Activated CD4-positive, alpha-beta T cell treated with anti-CD3 and anti-CD28 coated beads for 48 hours (primary cell): ENCODE data around the gene NHLRC1.
"Not testable (repeated sequence)": the region's sequence is repeated elsewhere in the genome, so short reads cannot be mapped to it uniquely, and the experiment has no call there.

Experiments used
- DNase-seq: peaks from one replicate; pipeline ENCODE4 v3.0.0-alpha.2; 2020

NHLRC1 gene

GRCh38 chr6:18122128-18123093 is at the start of gene NHLRC1:
TSS of gene NHLRC1 (minus strand) at chr6:18122677. CDS start at chr6:18122606, 71 bp downstream.
- peak; percentile 88 for DNase-seq

- no peak for DNase-seq
Measured at GRCh38 chr6:18171871-18172270, 49.4 kb upstream of the NHLRC1 start.

GRCh38 chr6:18168264-18168663 is 45.8 kb upstream of the NHLRC1 start:
- DNase-seq: no peak

- no peak for DNase-seq
Measured at GRCh38 chr6:18166312-18167036, 44.0 kb upstream of the NHLRC1 start.

- DNase-seq: no peak
Measured at GRCh38 chr6:18165751-18166150, 43.3 kb upstream of the NHLRC1 start.

- no peak for DNase-seq
Measured at GRCh38 chr6:18162401-18162800, 39.9 kb upstream of the NHLRC1 start.

- DNase-seq: no peak
Measured at GRCh38 chr6:18161431-18161830, 39.0 kb upstream of the NHLRC1 start.

- no peak for DNase-seq
Measured at GRCh38 chr6:18160911-18161310, 38.4 kb upstream of the NHLRC1 start.

- peak; percentile 63 for DNase-seq
Measured at GRCh38 chr6:18155864-18156421, 33.5 kb upstream of the NHLRC1 start.

- peak; percentile 99 for DNase-seq
Measured at GRCh38 chr6:18155150-18155863, 32.8 kb upstream of the NHLRC1 start, which contains the start of gene KDM1B. TSS of gene KDM1B (plus strand) at chr6:18155422. CDS start at chr6:18159896, 4,474 bp downstream.

- DNase-seq: peak; percentile 8
Measured at GRCh38 chr6:18154507-18155149, 32.2 kb upstream of the NHLRC1 start, which contains the start of gene TPMT. TSS of gene TPMT (minus strand) at chr6:18155077. CDS start at chr6:18149127, 5,950 bp downstream.

- no peak for DNase-seq
Measured at GRCh38 chr6:18153311-18153703, 30.8 kb upstream of the NHLRC1 start.

GRCh38 chr6:18151801-18152200 is 29.3 kb upstream of the NHLRC1 start:
- DNase-seq: no peak

- DNase-seq: not testable (repeated sequence)
Measured at GRCh38 chr6:18151391-18151790, 28.9 kb upstream of the NHLRC1 start.

- peak; percentile 8 for DNase-seq
Measured at GRCh38 chr6:18148304-18149025, 26.0 kb upstream of the NHLRC1 start.

GRCh38 chr6:18147616-18148015 is 25.1 kb upstream of the NHLRC1 start:
- DNase-seq: no peak

- peak; percentile 25 for DNase-seq
Measured at GRCh38 chr6:18147160-18147559, 24.7 kb upstream of the NHLRC1 start.

- DNase-seq: no peak
Measured at GRCh38 chr6:18142591-18142861, 20.0 kb upstream of the NHLRC1 start.

GRCh38 chr6:18141805-18142590 is 19.5 kb upstream of the NHLRC1 start:
- no peak for DNase-seq

GRCh38 chr6:18139935-18140621 is 17.6 kb upstream of the NHLRC1 start:
- DNase-seq: no peak
